HG03280 (cell line): ENCODE results near the gene CCDC68.

ENCODE experiments used
- ATAC-seq: cut with Tn5 transposase; IDR thresholded peaks from one replicate; pipeline ENCODE4 v1.9.1; 2021; ENCODE audit warnings: mild to moderate bottlenecking, moderate library complexity; ENCODE audit not compliant: unreplicated experiment

CCDC68 gene

GRCh38 chr18:54923339-54923956, 35.8 kb downstream of the CCDC68 start:
- ATAC-seq = no peak

- no peak for ATAC-seq
Measured at GRCh38 chr18:54919412-54919811, 39.8 kb downstream of the CCDC68 start.

GRCh38 chr18:54918060-54918459, 41.2 kb downstream of the CCDC68 start:
- ATAC-seq = no peak

GRCh38 chr18:54916507-54916906, 42.8 kb downstream of the CCDC68 start:
- no peak for ATAC-seq

GRCh38 chr18:54914816-54915215, 44.4 kb downstream of the CCDC68 start:
- ATAC-seq = no peak

- no peak for ATAC-seq
Measured at GRCh38 chr18:54911551-54911950, 47.7 kb downstream of the CCDC68 start.

GRCh38 chr18:54910161-54910919, 48.9 kb downstream of the CCDC68 start:
- no peak for ATAC-seq

- ATAC-seq = no peak
Measured at GRCh38 chr18:54909538-54909937, 49.7 kb downstream of the CCDC68 start.

- no peak for ATAC-seq
Measured at GRCh38 chr18:54906331-54907185, 52.7 kb downstream of the CCDC68 start.

- no peak for ATAC-seq
Measured at GRCh38 chr18:54905629-54906028, 53.6 kb downstream of the CCDC68 start.

- ATAC-seq = no peak
Measured at GRCh38 chr18:54904581-54904980, 54.7 kb downstream of the CCDC68 start.

GRCh38 chr18:54900290-54900689, 59.0 kb downstream of the CCDC68 start:
- no peak for ATAC-seq

- ATAC-seq = no peak
Measured at GRCh38 chr18:54899500-54899899, 59.8 kb downstream of the CCDC68 start.

GRCh38 chr18:54888933-54889332, 70.3 kb downstream of the CCDC68 start:
- no peak for ATAC-seq

GRCh38 chr18:54888378-54888777, 70.9 kb downstream of the CCDC68 start:
- no peak for ATAC-seq

- ATAC-seq = no peak
Measured at GRCh38 chr18:54883816-54884604, 75.3 kb downstream of the CCDC68 start.

- ATAC-seq = no peak
Measured at GRCh38 chr18:54882318-54882717, 76.9 kb downstream of the CCDC68 start.

- ATAC-seq = no peak
Measured at GRCh38 chr18:54881229-54881768, 78.0 kb downstream of the CCDC68 start.

- no peak for ATAC-seq
Measured at GRCh38 chr18:54880395-54881105, 78.7 kb downstream of the CCDC68 start.

GRCh38 chr18:54879691-54880090, 79.6 kb downstream of the CCDC68 start:
- ATAC-seq = no peak
